Measurements from ENCODE around the gene DYDC1.
"Not testable (repeated sequence)": the region's sequence is repeated elsewhere in the genome, so short reads cannot be mapped to it uniquely, and the experiment has no call there.

The DYDC1 gene

GRCh38 chr10:80319725-80320290 lies 36.7 kb downstream of the DYDC1 start:
- H3K36me3 Mint-ChIP-seq (ENCODE audit: low read depth): no peaks in the 10 kb centered on the region
- no peak overlapping the region for H3K27ac Mint-ChIP-seq
- H3K4me3 Mint-ChIP-seq: no peak overlapping the region
- H3K27me3 Mint-ChIP-seq: peaks cover 4% of the 10 kb centered on the region
- H3K9me3 Mint-ChIP-seq: no peaks in the 10 kb centered on the region
- no peaks in the 10 kb centered on the region for H3K4me1 Mint-ChIP-seq (ENCODE audit: low read depth)

- peaks cover 4% of the 10 kb centered on the region for H3K27me3 Mint-ChIP-seq
- H3K4me3 Mint-ChIP-seq: no peak overlapping the region
- no peaks in the 10 kb centered on the region for H3K9me3 Mint-ChIP-seq
- H3K4me1 Mint-ChIP-seq (ENCODE audit: low read depth): no peaks in the 10 kb centered on the region
- H3K36me3 Mint-ChIP-seq (ENCODE audit: low read depth): no peaks in the 10 kb centered on the region
- H3K27ac Mint-ChIP-seq: no peak overlapping the region
Observed at GRCh38 chr10:80319318-80319717, 37.2 kb downstream of the DYDC1 start.

DNA sequence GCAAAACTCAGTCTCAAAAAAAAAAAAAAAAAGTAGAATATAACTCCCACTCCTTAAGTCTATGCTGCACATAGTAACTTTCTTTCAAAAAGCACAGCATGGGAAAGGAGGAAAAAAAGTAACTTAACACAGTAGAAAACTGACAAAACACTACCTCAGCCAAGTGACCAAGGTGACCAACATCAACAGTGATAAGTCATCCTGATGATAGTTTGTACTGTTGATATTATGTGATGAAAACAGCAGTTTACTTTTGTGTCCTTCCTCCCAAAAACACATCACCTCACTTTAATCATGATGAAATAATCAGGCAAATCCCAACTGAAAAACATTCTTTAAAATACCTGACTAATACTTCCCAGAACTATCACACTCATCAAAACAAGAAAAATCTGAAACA lies 37.8 kb downstream of the DYDC1 start:
- H3K4me3 Mint-ChIP-seq: no peak overlapping the region
- no peaks in the 10 kb centered on the region for H3K4me1 Mint-ChIP-seq (ENCODE audit: low read depth)
- peaks cover 4% of the 10 kb centered on the region for H3K27me3 Mint-ChIP-seq
- H3K9me3 Mint-ChIP-seq: no peaks in the 10 kb centered on the region
- H3K27ac Mint-ChIP-seq: no peak overlapping the region
- no peaks in the 10 kb centered on the region for H3K36me3 Mint-ChIP-seq (ENCODE audit: low read depth)

GRCh38 chr10:80315391-80315790 lies 41.2 kb downstream of the DYDC1 start:
- Mint-ChIP-seq H3K36me3 (ENCODE audit: low read depth) (no peaks in the 10 kb centered on the region), H3K27ac (no peak overlapping the region), H3K27me3 (peaks cover 8% of the 10 kb centered on the region)

GRCh38 chr10:80313523-80313922 lies 43.0 kb downstream of the DYDC1 start:
- Mint-ChIP-seq H3K4me3 (no peak overlapping the region), H3K27me3 (peaks cover 8% of the 10 kb centered on the region), H3K9me3 (peaks cover under 1% of the 10 kb centered on the region), H3K36me3 (ENCODE audit: low read depth) (no peaks in the 10 kb centered on the region), H3K4me1 (ENCODE audit: low read depth) (peaks cover 4% of the 10 kb centered on the region), H3K27ac (no peak overlapping the region)

More at GRCh38 chr10:80315391-80315790, 41.2 kb downstream of the DYDC1 start:
- Mint-ChIP-seq H3K9me3 (no peaks in the 10 kb centered on the region), H3K4me1 (ENCODE audit: low read depth) (peaks cover 4% of the 10 kb centered on the region), H3K4me3 (no peak overlapping the region)

DNA sequence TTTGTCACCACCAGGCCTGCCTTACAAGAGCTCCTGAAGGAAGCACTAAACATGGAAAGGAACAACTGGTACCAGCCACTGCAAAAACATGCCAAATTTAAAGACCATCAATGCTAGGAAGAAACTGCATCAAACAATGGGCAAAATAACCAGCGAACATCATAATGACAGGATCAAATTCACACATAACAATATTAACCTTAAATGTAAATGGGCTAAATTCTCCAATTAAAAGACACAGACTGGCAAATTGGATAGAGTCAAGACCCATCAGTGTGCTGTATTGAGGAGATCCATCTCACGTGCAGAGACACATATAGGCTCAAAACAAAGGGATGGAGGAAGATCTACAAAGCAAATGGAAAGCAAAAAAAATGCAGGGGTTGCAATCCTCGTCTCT lies 50.6 kb downstream of the DYDC1 start:
- not testable (repeated sequence) for H3K27ac Mint-ChIP-seq; H3K4me3 Mint-ChIP-seq; H3K36me3 Mint-ChIP-seq (ENCODE audit: low read depth); H3K4me1 Mint-ChIP-seq (ENCODE audit: low read depth)
- Mint-ChIP-seq H3K27me3 (peaks cover 17% of the 10 kb centered on the region), H3K9me3 (peaks cover 16% of the 10 kb centered on the region)

DNA sequence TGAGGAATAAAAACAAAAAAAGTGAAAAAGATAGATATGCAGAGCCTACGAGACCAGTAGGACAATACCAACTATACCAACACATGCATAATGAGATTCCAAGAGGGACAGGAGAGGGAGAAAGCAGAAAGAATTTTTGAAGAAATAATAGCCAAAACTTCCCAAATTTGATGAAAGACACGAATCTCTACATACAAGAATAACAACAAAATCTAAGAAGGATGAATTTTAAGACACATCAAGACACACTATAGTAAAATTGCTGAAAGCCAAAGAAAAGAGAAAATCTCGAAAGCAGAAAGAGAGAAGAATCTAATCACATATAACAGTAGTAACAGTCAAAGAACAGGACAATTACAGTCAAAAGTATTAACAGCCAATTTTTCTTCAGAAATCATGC lies 59.6 kb downstream of the DYDC1 start:
- Mint-ChIP-seq H3K27me3 (peaks cover 13% of the 10 kb centered on the region), H3K4me3 (no peak overlapping the region), H3K9me3 (peaks cover 29% of the 10 kb centered on the region), H3K27ac (no peak overlapping the region), H3K36me3 (ENCODE audit: low read depth) (no peaks in the 10 kb centered on the region), H3K4me1 (ENCODE audit: low read depth) (no peaks in the 10 kb centered on the region)

GRCh38 chr10:80292607-80293239 lies 63.8 kb downstream of the DYDC1 start:
- H3K27ac Mint-ChIP-seq: no peak overlapping the region
- H3K9me3 Mint-ChIP-seq: peaks cover 11% of the 10 kb centered on the region
- H3K27me3 Mint-ChIP-seq: peaks cover 24% of the 10 kb centered on the region
- H3K4me3 Mint-ChIP-seq: no peak overlapping the region
- no peaks in the 10 kb centered on the region for H3K4me1 Mint-ChIP-seq (ENCODE audit: low read depth)
- no peaks in the 10 kb centered on the region for H3K36me3 Mint-ChIP-seq (ENCODE audit: low read depth)

DNA sequence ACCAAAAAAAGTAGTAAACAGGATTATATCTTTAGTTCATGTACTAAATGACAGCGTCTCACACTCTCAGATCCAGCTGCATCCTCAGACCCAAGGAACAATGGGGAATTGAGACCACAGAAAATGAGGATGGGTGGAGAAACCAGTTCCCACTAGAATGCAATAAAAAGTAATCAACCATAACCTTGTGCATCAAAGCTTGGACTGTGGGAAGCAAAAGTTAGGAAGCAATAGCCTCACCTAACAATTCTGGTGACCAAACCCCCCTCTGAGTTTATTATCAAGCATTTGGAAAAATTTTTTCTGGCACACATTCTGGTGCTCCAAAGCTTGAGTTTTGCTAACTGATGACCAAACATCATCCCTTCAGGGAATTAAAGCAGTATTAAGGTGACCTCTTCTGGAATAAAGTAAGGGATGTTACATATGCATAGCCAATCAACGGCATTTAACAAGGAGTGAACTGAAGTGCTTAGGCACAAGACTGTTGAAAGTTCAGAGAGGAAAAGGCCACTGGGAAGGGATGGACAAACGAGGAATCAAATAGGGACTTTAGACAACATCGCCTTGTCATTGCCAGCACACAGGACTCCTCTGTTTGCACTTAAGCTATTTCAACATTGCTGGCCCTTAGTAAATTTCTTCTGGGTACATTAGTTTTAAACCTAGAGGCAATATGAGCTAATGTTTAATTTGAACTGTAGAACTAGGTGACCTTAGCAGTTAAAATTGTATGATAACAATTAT lies 65.9 kb downstream of the DYDC1 start:
- Mint-ChIP-seq H3K36me3 (ENCODE audit: low read depth) (no peaks in the 10 kb centered on the region), H3K4me3 (no peak overlapping the region), H3K27ac (no peak overlapping the region), H3K9me3 (peaks cover 5% of the 10 kb centered on the region), H3K4me1 (ENCODE audit: low read depth) (no peaks in the 10 kb centered on the region), H3K27me3 (peaks cover 28% of the 10 kb centered on the region)

- no peaks in the 10 kb centered on the region for H3K9me3 Mint-ChIP-seq
- peaks cover 28% of the 10 kb centered on the region for H3K27me3 Mint-ChIP-seq
- no peak within 1 kb of the TSS for H3K4me3 Mint-ChIP-seq
- no peaks in the 10 kb centered on the region for H3K4me1 Mint-ChIP-seq (ENCODE audit: low read depth)
- H3K36me3 Mint-ChIP-seq (ENCODE audit: low read depth): no peaks in the 10 kb centered on the region
- no peak within 1 kb of the TSS for H3K27ac Mint-ChIP-seq
Observed at GRCh38 chr10:80289451-80290287, 66.9 kb downstream of the DYDC1 start, which contains the start of gene MAT1A. MAT1A (minus strand) TSS chr10:80289658; CDS start chr10:80289423, 235 bp downstream.

GRCh38 chr10:80288849-80289248 lies 67.7 kb downstream of the DYDC1 start:
- no peak overlapping the region for H3K27ac Mint-ChIP-seq
- peaks cover 28% of the 10 kb centered on the region for H3K27me3 Mint-ChIP-seq
- no peaks in the 10 kb centered on the region for H3K4me1 Mint-ChIP-seq (ENCODE audit: low read depth)

More at GRCh38 chr10:80288849-80289248, 67.7 kb downstream of the DYDC1 start:
- H3K9me3 Mint-ChIP-seq: no peaks in the 10 kb centered on the region
- H3K4me3 Mint-ChIP-seq: no peak overlapping the region
- no peaks in the 10 kb centered on the region for H3K36me3 Mint-ChIP-seq (ENCODE audit: low read depth)
